Bronchial epithelial cell (primary cell): ENCODE data around the gene ITPRID2. TPM values are rescaled to one million over a fixed set of nuclear protein-coding genes. Genes with fewer than 3 reads are reported as not detected.
A peak's percentile ranks its signal among the peaks of the same experiment; 100 is the strongest.

Experiments
- DNase-seq: peaks from one replicate; pipeline ENCODE4 v3.0.0-alpha.2; 2010; ENCODE audit warnings: low read depth
- FAIRE-seq: peaks from 2 replicates; lab custom pipeline; 2011; peaks lifted over from hg19 to GRCh38; lab: Jason Lieb, UNC
- H3K27me3 ChIP-seq: 2 replicates; pipeline ENCODE4 v1.5.1; 2011; ENCODE audit warnings: low read length; ENCODE audit not compliant: control insufficient read depth, insufficient read depth
- H3K36me3 ChIP-seq: 2 replicates; pipeline ENCODE4 v1.5.1; 2011; ENCODE audit warnings: low read length; ENCODE audit not compliant: control insufficient read depth, insufficient read depth
- H3K4me3 ChIP-seq: 2 replicates; pipeline ENCODE4 v1.5.1; 2011; ENCODE audit warnings: mild to moderate bottlenecking, low read depth, low read length, control low read depth
- CTCF ChIP-seq: IDR thresholded peaks from 2 replicates; pipeline ENCODE4 v1.5.1; 2011; ENCODE audit warnings: mild to moderate bottlenecking, moderate library complexity, low read length, control low read depth, inconsistent platforms; ENCODE audit not compliant: insufficient read depth, severe bottlenecking
- total RNA-seq: library from RNA; depleted of rRNA; stranded (reverse); fragments of >200 nt; gene quantifications from 2 replicates; pipeline ENCODE4 v1.2.1, GENCODE V29; 2014

Gene ITPRID2
- total RNA-seq, 1 donor from 2014 or later: 106 TPM

GRCh38 chr2:181937473-181937872 is 45.9 kb downstream of the ITPRID2 start:
- Histone ChIP-seq H3K4me3 (no peak overlapping the region), H3K36me3 (no peaks in the 10 kb centered on the region), H3K27me3 (no peaks in the 10 kb centered on the region)
- FAIRE-seq (no peak), DNase-seq (no peak)
- no peak for TF ChIP-seq CTCF

DNA sequence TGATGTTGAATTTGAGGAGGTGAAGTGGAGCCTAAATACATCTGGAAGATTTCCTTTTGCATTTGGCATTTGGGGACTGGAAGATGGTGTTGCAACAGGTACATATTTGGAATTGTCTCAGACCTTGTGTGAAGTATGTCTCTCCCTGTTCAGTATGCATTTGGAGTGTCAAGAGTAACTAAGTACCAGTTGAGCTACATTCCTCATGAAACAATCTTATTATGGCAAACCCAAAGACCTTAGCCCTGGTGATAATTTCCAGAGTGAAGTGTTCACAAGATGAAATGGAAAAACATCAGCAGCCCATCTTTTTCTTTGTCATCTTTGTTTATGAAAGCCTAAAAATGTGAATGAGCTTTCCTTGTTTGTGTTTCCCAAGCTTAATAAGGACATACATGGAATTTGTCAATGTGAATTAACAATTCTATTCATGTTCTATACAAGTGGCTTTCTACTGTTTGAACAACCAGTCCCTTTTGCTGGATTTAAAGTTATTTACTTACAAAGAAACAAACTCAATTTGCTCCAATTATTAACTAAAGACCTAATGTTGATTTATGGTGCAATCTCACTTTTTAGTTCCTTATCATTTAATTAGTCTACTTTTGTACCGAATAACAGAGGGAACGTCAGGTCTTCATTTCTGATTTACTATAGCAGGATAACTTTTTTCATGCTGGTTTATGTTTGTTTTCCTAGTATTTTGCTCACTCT is 52.0 kb downstream of the ITPRID2 start:
- H3K4me3 ChIP-seq: no peak overlapping the region
- no peaks in the 10 kb centered on the region for H3K36me3 ChIP-seq
- H3K27me3 ChIP-seq: no peaks in the 10 kb centered on the region
- no peak for TF ChIP-seq CTCF
- no peak for FAIRE-seq
- DNase-seq: no peak

GRCh38 chr2:181944164-181944913 is 52.8 kb downstream of the ITPRID2 start:
- H3K4me3 ChIP-seq: no peak overlapping the region
- no peaks in the 10 kb centered on the region for H3K36me3 ChIP-seq
- TF ChIP-seq CTCF: no peak
- DNase-seq: no peak
- no peaks in the 10 kb centered on the region for H3K27me3 ChIP-seq
- FAIRE-seq: peak; percentile 23

GRCh38 chr2:181944914-181945291 is 53.4 kb downstream of the ITPRID2 start:
- Histone ChIP-seq H3K4me3 (no peak overlapping the region), H3K36me3 (no peaks in the 10 kb centered on the region), H3K27me3 (no peaks in the 10 kb centered on the region)
- no peak for DNase-seq
- FAIRE-seq: no peak
- no peak for TF ChIP-seq CTCF

- DNase-seq (peak; percentile 37), FAIRE-seq (no peak)
- H3K27me3 ChIP-seq: no peaks in the 10 kb centered on the region
- no peak for TF ChIP-seq CTCF
- H3K36me3 ChIP-seq: no peaks in the 10 kb centered on the region
- H3K4me3 ChIP-seq: no peak overlapping the region
Observed at GRCh38 chr2:181946444-181947127, 55.1 kb downstream of the ITPRID2 start.
